Fibroblast of lung (primary cell): Measurements from ENCODE around the gene HNF4A.

ENCODE experiments used
- CTCF ChIP-seq, 2 donors: IDR thresholded peaks in 1 of 2; conservative IDR thresholded peaks in 1 of 2; 1 replicate in 1 of 2; 2 replicates in 1 of 2; pipeline ENCODE4 v1.5.1; 2011 to 2012; ENCODE audit warnings: low read length in 2 of 2, control low read depth in 1 of 2, inconsistent platforms in 1 of 2, low read depth in 1 of 2, mild to moderate bottlenecking in 1 of 2
- EZH2 ChIP-seq: IDR thresholded peaks from 2 replicates; pipeline ENCODE4 v1.5.1; 2012; ENCODE audit warnings: low read length, control low read depth, mild to moderate bottlenecking; ENCODE audit errors: missing control alignments

- no peak for TF ChIP-seq CTCF (conservative IDR thresholded peaks at IDR 0.05 in 1 of 2, IDR thresholded peaks at IDR 0.05 in 1 of 2; ENCODE audit: low read depth in 1 of 2, low read length in 2 of 2)
- no peak for TF ChIP-seq EZH2
These were observed 48.6 kb upstream of the HNF4A start for GRCh38 chr20:44306927-44307326.
